IMR-90 (cell line): ENCODE measurements around the gene RAPGEF2. TPM values are rescaled to one million over a fixed set of nuclear protein-coding genes. Genes with fewer than 3 reads are reported as not detected.

ENCODE experiments used
- ATAC-seq: fragments of 200-7000 bp; cut with Tn5 transposase; 2 replicates; pipeline ENCODE4 v1.9.1; 2020; ENCODE audit warnings: low read depth, mild to moderate bottlenecking, moderate library complexity
- BruUV-seq: library from RNA; stranded (reverse); fragments of 400-500 nt; replicated peaks from 2 replicates; lab custom pipeline; 2021; lab: Mats Ljungman, UMichigan
- CTCF ChIA-PET: fragments of 300-600 bp; formaldehyde crosslinking; extraction: SDS; loops from one replicate; lab custom pipeline; 2021; ENCODE audit warnings: antibody characterized with exemption; lab: Yijun Ruan, JAX
- POLR2A ChIA-PET: fragments of 300-600 bp; sonication (Branson Sonifier 250); formaldehyde crosslinking; loops from one replicate; lab custom pipeline; 2022; ENCODE audit warnings: antibody characterized with exemption; ENCODE audit not compliant: unreplicated experiment; lab: Charles Lee
- DNase-seq: peaks from one replicate; pipeline ENCODE4 v3.0.0; 2013
- H2AFZ ChIP-seq: replicated peaks from 2 replicates; pipeline ENCODE3; 2013; ENCODE audit warnings: low read length, mild to moderate bottlenecking; ENCODE audit not compliant: poor library complexity
- H2AK5ac ChIP-seq: 2 replicates; pipeline ENCODE4 v1.6.1; 2013; ENCODE audit warnings: low read depth, low read length, inconsistent platforms
- H2AK9ac ChIP-seq: replicated peaks from 2 replicates; pipeline ENCODE3; 2013; ENCODE audit warnings: mild to moderate bottlenecking, low read depth, low read length, moderate library complexity; ENCODE audit not compliant: poor library complexity
- H2BK120ac ChIP-seq: 2 replicates; pipeline ENCODE4 v1.6.1; 2013; ENCODE audit warnings: low read depth, low read length, inconsistent platforms
- H2BK15ac ChIP-seq: 3 replicates; pipeline ENCODE4 v1.6.1; 2013; ENCODE audit warnings: low read depth, low read length, inconsistent platforms
- H2BK20ac ChIP-seq: 2 replicates; pipeline ENCODE4 v1.6.1; 2013; ENCODE audit warnings: low read depth, mild to moderate bottlenecking, inconsistent platforms, low read length, moderate library complexity
- H2BK5ac ChIP-seq: 2 replicates; pipeline ENCODE4 v1.6.1; 2013; ENCODE audit warnings: mild to moderate bottlenecking, low read depth, low read length, inconsistent platforms; ENCODE audit not compliant: poor library complexity, severe bottlenecking
- H3K14ac ChIP-seq: replicated peaks from 2 replicates; pipeline ENCODE4 v1.6.1; 2013; ENCODE audit warnings: low read depth, low read length, inconsistent platforms
- H3K18ac ChIP-seq: 2 replicates; pipeline ENCODE4 v1.6.1; 2013; ENCODE audit warnings: low read depth, low read length, control low read depth
- H3K23ac ChIP-seq: 2 replicates; pipeline ENCODE4 v1.6.1; 2013; ENCODE audit warnings: low read depth, low read length, inconsistent platforms
- H3K27ac ChIP-seq: 2 replicates; pipeline ENCODE4 v1.5.1; 2013; ENCODE audit warnings: mild to moderate bottlenecking, control low read depth, low read length; ENCODE audit not compliant: insufficient read depth
- H3K27me3 ChIP-seq: 2 replicates; pipeline ENCODE4 v1.6.1; 2013; ENCODE audit warnings: low read length; ENCODE audit not compliant: control insufficient read depth, insufficient read depth
- H3K36me3 ChIP-seq: 2 replicates; pipeline ENCODE4 v1.6.1; 2013; ENCODE audit warnings: low read length, mixed read lengths; ENCODE audit not compliant: control insufficient read depth, insufficient read depth
- H3K4ac ChIP-seq: 2 replicates; pipeline ENCODE4 v1.6.1; 2013; ENCODE audit warnings: low read depth, low read length, inconsistent platforms
- H3K4me1 ChIP-seq: 2 replicates; pipeline ENCODE4 v1.6.1; 2013; ENCODE audit warnings: low read length, mixed read lengths; ENCODE audit not compliant: control insufficient read depth, insufficient read depth
- H3K4me2 ChIP-seq: 2 replicates; pipeline ENCODE4 v1.6.1; 2013; ENCODE audit warnings: low read depth, mild to moderate bottlenecking, control low read depth, low read length, moderate library complexity
- H3K4me3 ChIP-seq: 2 replicates; pipeline ENCODE4 v1.5.1; 2013; ENCODE audit warnings: low read depth, mild to moderate bottlenecking, control low read depth, low read length, moderate library complexity; ENCODE audit not compliant: insufficient read depth
- H3K56ac ChIP-seq: 2 replicates; pipeline ENCODE4 v1.6.1; 2013; ENCODE audit warnings: low read length, inconsistent platforms; ENCODE audit not compliant: insufficient read depth; ENCODE audit errors: extremely low read depth
- H3K79me1 ChIP-seq, 2 experiments: 2 replicates each; pipeline ENCODE4 v1.6.1; 2013; ENCODE audit warnings: low read length in 2 of 2, inconsistent platforms in 1 of 2, low read depth in 1 of 2
- H3K9ac ChIP-seq: 2 replicates; pipeline ENCODE4 v1.6.1; 2013; ENCODE audit warnings: low read depth, low read length, control low read depth
- H3K9me1 ChIP-seq: 2 replicates; pipeline ENCODE4 v1.6.1; 2013; ENCODE audit warnings: low read length, inconsistent platforms; ENCODE audit not compliant: insufficient read depth
- H3K9me3 ChIP-seq: 2 replicates; pipeline ENCODE4 v1.6.1; 2013; ENCODE audit warnings: low read length; ENCODE audit not compliant: control insufficient read depth, insufficient read depth
- H4K20me1 ChIP-seq: 2 replicates; pipeline ENCODE4 v1.6.1; 2013; ENCODE audit warnings: low read length, inconsistent platforms; ENCODE audit not compliant: insufficient read depth
- H4K5ac ChIP-seq: 2 replicates; pipeline ENCODE4 v1.6.1; 2013; ENCODE audit warnings: mild to moderate bottlenecking, low read depth, low read length, control low read depth
- H4K8ac ChIP-seq, 2 experiments: 2 replicates each; pipeline ENCODE4 v1.6.1; 2013; ENCODE audit warnings: low read depth in 2 of 2, low read length in 2 of 2, control low read depth in 1 of 2, inconsistent platforms in 1 of 2
- H4K91ac ChIP-seq: 2 replicates; pipeline ENCODE4 v1.6.1; 2013; ENCODE audit warnings: low read depth, low read length, inconsistent platforms; ENCODE audit not compliant: insufficient read depth
- BHLHE40 ChIP-seq: fragments of 150-350 bp; IDR thresholded peaks from 2 replicates; pipeline ENCODE4 v1.6.1; 2016; ENCODE audit warnings: mild to moderate bottlenecking, low read depth, low read length
- CEBPB ChIP-seq: IDR thresholded peaks from 2 replicates; pipeline ENCODE4 v1.6.1; 2012; ENCODE audit warnings: low read depth, low read length, improper control_type of control experiment
- CHD1 ChIP-seq: IDR thresholded peaks from 2 replicates; pipeline ENCODE4 v1.6.1; 2012; ENCODE audit warnings: low read depth, low read length, improper control_type of control experiment
- MAFK ChIP-seq: IDR thresholded peaks from 2 replicates; pipeline ENCODE4 v1.6.1; 2012; ENCODE audit warnings: low read depth, low read length, improper control_type of control experiment
- MAZ ChIP-seq: IDR thresholded peaks from 2 replicates; pipeline ENCODE4 v1.6.1; 2012; ENCODE audit warnings: low read depth, mild to moderate bottlenecking, low read length, improper control_type of control experiment, moderate library complexity, borderline replicate concordance
- MXI1 ChIP-seq: IDR thresholded peaks from 2 replicates; pipeline ENCODE4 v1.6.1; 2012; ENCODE audit warnings: low read depth, mild to moderate bottlenecking, low read length, moderate library complexity, borderline replicate concordance
- NFE2L2 ChIP-seq: fragments of 150-350 bp; IDR thresholded peaks from 2 replicates; pipeline ENCODE4 v1.6.1; 2016; ENCODE audit warnings: low read depth, mild to moderate bottlenecking, low read length
- POLR2A ChIP-seq: IDR thresholded peaks from 2 replicates; pipeline ENCODE4 v1.6.1; 2012; ENCODE audit warnings: mild to moderate bottlenecking, low read depth, low read length
- RAD21 ChIP-seq: IDR thresholded peaks from 2 replicates; pipeline ENCODE4 v1.6.1; 2012; ENCODE audit warnings: low read length, improper control_type of control experiment
- RCOR1 ChIP-seq: IDR thresholded peaks from 2 replicates; pipeline ENCODE4 v1.6.1; 2012; ENCODE audit warnings: mild to moderate bottlenecking, low read length, improper control_type of control experiment; ENCODE audit not compliant: insufficient replicate concordance
- RFX5 ChIP-seq: IDR thresholded peaks from 2 replicates; pipeline ENCODE4 v1.8.0; 2012; ENCODE audit warnings: low read depth, mild to moderate bottlenecking, low read length, moderate library complexity
- SMC3 ChIP-seq: fragments of 150-350 bp; IDR thresholded peaks from 2 replicates; pipeline ENCODE4 v1.6.1; 2016; ENCODE audit warnings: low read depth, mild to moderate bottlenecking, antibody characterized with exemption, low read length, moderate library complexity
- WGBS, 2 experiments: methylation state at CpG; one replicate each; pipeline versions ENCODE4 v1.1.5 to v1.1.7; 2013; ENCODE audit warnings: missing lambda C conversion rate in 2 of 2; ENCODE audit not compliant: insufficient read length in 1 of 2; ENCODE audit errors: extremely low coverage in 2 of 2; 5-methylcytosine and 5-hydroxymethylcytosine counted together
- dilution Hi-C: fragments of 300-500 bp; cut with HindIII; formaldehyde crosslinking; loops from one replicate; pipeline ENCODE4 v1.14.3; 2018; ENCODE audit warnings: low sequenced_read_pairs; ENCODE audit not compliant: unreplicated experiment
- in situ Hi-C: fragments of 300-500 bp; cut with MboI; formaldehyde crosslinking; loops from 3 replicates; pipeline ENCODE4 v1.14.3; 2019; ENCODE audit warnings: low sequenced_read_pairs, inconsistent platforms, mixed read lengths
- intact Hi-C: fragments of 100-400 bp; cut with micrococcal nuclease; formaldehyde crosslinking; loops from 2 replicates; pipeline ENCODE4 v1.10.0; 2022
- polyA plus RNA-seq, 3 experiments: library from polyadenylated mRNA; depleted of rRNA; stranded (reverse); fragments of >200 nt; gene quantifications; 2 replicates each; pipeline ENCODE4 v1.2.3, GENCODE V29; 2012; ENCODE audit warnings: low replicate concordance in 1 of 3
- total RNA-seq: library from RNA; depleted of rRNA; stranded (reverse); fragments of >200 nt; gene quantifications from 2 replicates; pipeline ENCODE4 v1.2.3, GENCODE V29; 2012
- TF ChIP-seq, protein P1 (sequence below): conservative IDR thresholded peaks from 2 replicates; pipeline ENCODE4 v1.5.1; 2012; ENCODE audit warnings: mild to moderate bottlenecking, low read depth, low read length, improper control_type of control experiment
- TF ChIP-seq, protein P2 (sequence below): fragments of 150-350 bp; IDR thresholded peaks from 2 replicates; pipeline ENCODE4 v1.6.1; 2017; ENCODE audit warnings: mild to moderate bottlenecking, antibody characterized with exemption, low read length, low read depth

RAPGEF2 gene
- total and polyA plus RNA-seq, 2 of the 4 experiments (the other 2 are of a cell fraction) = 27.6 to 109 TPM

DNA sequence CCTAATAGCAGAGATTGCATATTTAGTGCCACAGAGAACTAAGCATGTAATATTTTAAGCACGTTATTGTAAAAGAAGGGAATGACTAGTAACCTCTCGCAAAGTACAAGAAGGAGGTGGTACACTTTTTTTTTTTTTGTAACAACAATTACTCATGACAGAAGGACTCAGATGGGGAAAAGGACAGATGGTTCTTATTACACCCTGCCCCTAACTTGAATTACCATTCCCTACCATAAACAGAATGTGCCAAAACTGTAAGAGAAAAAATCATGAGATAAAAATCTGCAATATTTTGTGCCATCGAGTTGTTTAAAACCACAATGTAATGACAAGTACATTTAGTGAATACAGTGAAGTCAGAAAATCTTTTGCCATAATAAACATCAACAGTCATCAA is 33.0 kb upstream of the RAPGEF2 start:
- Histone ChIP-seq H2AFZ (no peak overlapping the region), H3K4me3 (no peak overlapping the region), H4K8ac (no peak overlapping the region), H3K9me3 (no peaks in the 10 kb centered on the region), H3K4ac (no peak overlapping the region), H3K14ac (no peak overlapping the region), H3K27me3 (no peaks in the 10 kb centered on the region), H3K4me2 (no peak overlapping the region), H3K23ac (no peak overlapping the region), H3K36me3 (no peaks in the 10 kb centered on the region), H4K91ac (no peak overlapping the region), H3K9me1 (peaks cover 2% of the 10 kb centered on the region; the same call in 1 of the 2 replicates), H2BK15ac (no peak overlapping the region), H2BK120ac (no peak overlapping the region), H2BK20ac (no peak overlapping the region), H2AK9ac (no peak overlapping the region), H3K27ac (no peak overlapping the region), H2BK5ac (no peak overlapping the region), H3K9ac (no peak overlapping the region), H4K5ac (no peak overlapping the region), H4K20me1 (no peaks in the 10 kb centered on the region), H3K56ac (no peak overlapping the region), H3K18ac (no peak overlapping the region), H2AK5ac (no peak overlapping the region), H3K79me1 (no peaks in the 10 kb centered on the region), H3K4me1 (peaks cover 2% of the 10 kb centered on the region; the same call in 1 of the 2 replicates)
- WGBS, 2 experiments = no CpG with 5 or more reads among the region's 3 CpGs
- dilution Hi-C loops = no loop called here
- CTCF ChIA-PET = no interaction called here
- intact Hi-C loops = no loop called here
- peak; percentile 58 for DNase-seq
- BruUV-seq = no TSS peak
- in situ Hi-C loops = no loop called here
- TF ChIP-seq RCOR1 = no peak
- TF ChIP-seq RFX5 = no peak
- no peak for TF ChIP-seq MXI1
- no peak for TF ChIP-seq BHLHE40
- TF ChIP-seq, protein P1, sequence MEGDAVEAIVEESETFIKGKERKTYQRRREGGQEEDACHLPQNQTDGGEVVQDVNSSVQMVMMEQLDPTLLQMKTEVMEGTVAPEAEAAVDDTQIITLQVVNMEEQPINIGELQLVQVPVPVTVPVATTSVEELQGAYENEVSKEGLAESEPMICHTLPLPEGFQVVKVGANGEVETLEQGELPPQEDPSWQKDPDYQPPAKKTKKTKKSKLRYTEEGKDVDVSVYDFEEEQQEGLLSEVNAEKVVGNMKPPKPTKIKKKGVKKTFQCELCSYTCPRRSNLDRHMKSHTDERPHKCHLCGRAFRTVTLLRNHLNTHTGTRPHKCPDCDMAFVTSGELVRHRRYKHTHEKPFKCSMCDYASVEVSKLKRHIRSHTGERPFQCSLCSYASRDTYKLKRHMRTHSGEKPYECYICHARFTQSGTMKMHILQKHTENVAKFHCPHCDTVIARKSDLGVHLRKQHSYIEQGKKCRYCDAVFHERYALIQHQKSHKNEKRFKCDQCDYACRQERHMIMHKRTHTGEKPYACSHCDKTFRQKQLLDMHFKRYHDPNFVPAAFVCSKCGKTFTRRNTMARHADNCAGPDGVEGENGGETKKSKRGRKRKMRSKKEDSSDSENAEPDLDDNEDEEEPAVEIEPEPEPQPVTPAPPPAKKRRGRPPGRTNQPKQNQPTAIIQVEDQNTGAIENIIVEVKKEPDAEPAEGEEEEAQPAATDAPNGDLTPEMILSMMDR = no peak
- TF ChIP-seq MAZ = no peak
- no peak for TF ChIP-seq CEBPB
- no peak for TF ChIP-seq SMC3
- no peak for TF ChIP-seq NFE2L2
- TF ChIP-seq POLR2A = no peak
- TF ChIP-seq, protein P2, sequence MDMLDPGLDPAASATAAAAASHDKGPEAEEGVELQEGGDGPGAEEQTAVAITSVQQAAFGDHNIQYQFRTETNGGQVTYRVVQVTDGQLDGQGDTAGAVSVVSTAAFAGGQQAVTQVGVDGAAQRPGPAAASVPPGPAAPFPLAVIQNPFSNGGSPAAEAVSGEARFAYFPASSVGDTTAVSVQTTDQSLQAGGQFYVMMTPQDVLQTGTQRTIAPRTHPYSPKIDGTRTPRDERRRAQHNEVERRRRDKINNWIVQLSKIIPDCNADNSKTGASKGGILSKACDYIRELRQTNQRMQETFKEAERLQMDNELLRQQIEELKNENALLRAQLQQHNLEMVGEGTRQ = no peak
- TF ChIP-seq MAFK = no peak
- TF ChIP-seq RAD21 = no peak
- no peak for TF ChIP-seq CHD1
- ATAC-seq = peak; percentile 17
- POLR2A ChIA-PET = no interaction called here
